HG03139 (cell line): ENCODE data around the gene NPAS1.
"Not testable (repeated sequence)": the region's sequence is repeated elsewhere in the genome, so short reads cannot be mapped to it uniquely, and the experiment has no call there.

Experiments used
- ATAC-seq: cut with Tn5 transposase; IDR thresholded peaks from one replicate; pipeline ENCODE4 v1.9.1; 2021; ENCODE audit not compliant: unreplicated experiment

Gene NPAS1

GRCh38 chr19:47074621-47075020, 55.0 kb downstream of the NPAS1 start:
- ATAC-seq, result no peak

GRCh38 chr19:47075179-47075810, 55.7 kb downstream of the NPAS1 start:
- no peak for ATAC-seq

GRCh38 chr19:47075941-47076340, 56.3 kb downstream of the NPAS1 start:
- no peak for ATAC-seq

GRCh38 chr19:47078351-47078750, 58.7 kb downstream of the NPAS1 start:
- not testable (repeated sequence) for ATAC-seq

GRCh38 chr19:47081095-47081494, 61.5 kb downstream of the NPAS1 start:
- ATAC-seq, result no peak

- ATAC-seq, result no peak
These were observed 62.9 kb downstream of the NPAS1 start for GRCh38 chr19:47082493-47082892.

GRCh38 chr19:47084879-47085439, 65.3 kb downstream of the NPAS1 start:
- no peak for ATAC-seq

- no peak for ATAC-seq
These were observed 66.6 kb downstream of the NPAS1 start for GRCh38 chr19:47086280-47086679.

- no peak for ATAC-seq
These were observed 70.2 kb downstream of the NPAS1 start for GRCh38 chr19:47089767-47090350.

GRCh38 chr19:47093254-47093653, 73.6 kb downstream of the NPAS1 start:
- no peak for ATAC-seq

GRCh38 chr19:47093841-47094240, 74.2 kb downstream of the NPAS1 start:
- no peak for ATAC-seq

- ATAC-seq, result no peak
These were observed 75.2 kb downstream of the NPAS1 start for GRCh38 chr19:47094557-47095475.
